Esophagus muscularis mucosa (tissue), 4 donors: Measurements from ENCODE around the gene BMP2.

Experiments
- CTCF ChIP-seq, 3 experiments: fragments of 200-600 bp in 2 of 3; fragments of 450-650 bp in 1 of 3; sonication (generic) in 2 of 3; IDR thresholded peaks; one replicate each; pipeline ENCODE4 v1.5.1; 2017 to 2019; ENCODE audit warnings: antibody characterized with exemption in 3 of 3, mild to moderate bottlenecking in 2 of 3, moderate library complexity in 1 of 3
- EP300 ChIP-seq: sonication (generic); formaldehyde crosslinking; IDR thresholded peaks from one replicate; pipeline ENCODE4 v1.6.1; 2017; ENCODE audit warnings: antibody characterized with exemption
- POLR2A ChIP-seq: fragments of 450-650 bp; IDR thresholded peaks from one replicate; pipeline ENCODE4 v1.6.1; 2017; ENCODE audit warnings: antibody characterized with exemption, moderate library complexity, mild to moderate bottlenecking, low read depth
- POLR2AphosphoS5 ChIP-seq, 2 donors: sonication (generic); formaldehyde crosslinking; IDR thresholded peaks; one replicate each; pipeline ENCODE4 v1.6.1; 2017; ENCODE audit warnings: antibody characterized with exemption in 2 of 2

- TF ChIP-seq POLR2A (no peak), POLR2AphosphoS5 (IDR thresholded peaks at IDR 0.05) (no peak), CTCF (IDR thresholded peaks at IDR 0.05) (no peak), EP300 (no peak)
Observed at GRCh38 chr20:6719369-6719721, 48.1 kb upstream of the BMP2 start.
